Breast epithelium (tissue), 4 donors: ENCODE data around the gene ADAM12. TPM values are rescaled to one million over a fixed set of nuclear protein-coding genes. Genes with fewer than 3 reads are reported as not detected.

Experiments
- DNase-seq, 2 donors: peaks; one replicate each; pipeline ENCODE4 v3.0.0-alpha.2; 2019; ENCODE audit warnings: low spot score in 2 of 2
- H3K27ac ChIP-seq, 2 donors: fragments of 200-600 bp; sonication (generic) in 1 of 2; one replicate each; pipeline ENCODE4 v1.5.1; 2016 to 2019; ENCODE audit warnings: mild to moderate bottlenecking in 1 of 2
- H3K27me3 ChIP-seq, 2 donors: fragments of 200-600 bp; sonication (generic) in 1 of 2; one replicate each; pipeline versions ENCODE4 v1.5.1 to v1.6.0; 2017 to 2019; ENCODE audit warnings: control low read depth in 1 of 2, mild to moderate bottlenecking in 1 of 2
- H3K36me3 ChIP-seq: fragments of 200-600 bp; one replicate; pipeline ENCODE4 v1.5.1; 2019
- H3K4me1 ChIP-seq, 2 donors: fragments of 200-600 bp; sonication (generic); one replicate each; pipeline ENCODE4 v1.5.1; 2016 to 2019; ENCODE audit warnings: control low read depth in 1 of 2
- H3K4me3 ChIP-seq, 3 donors: fragments of 200-600 bp; sonication (generic); 1 replicate in 2 of 3; 2 replicates in 1 of 3; pipeline ENCODE4 v1.5.1; 2016 to 2019; ENCODE audit warnings: mild to moderate bottlenecking in 3 of 3, moderate library complexity in 2 of 3
- H3K9me3 ChIP-seq, 2 donors: fragments of 200-600 bp; sonication (generic) in 1 of 2; one replicate each; pipeline ENCODE4 v1.5.1; 2016 to 2019; ENCODE audit warnings: control low read depth in 1 of 2
- POLR2A ChIP-seq: fragments of 450-650 bp; IDR thresholded peaks from one replicate; pipeline ENCODE4 v1.6.1; 2016; ENCODE audit warnings: antibody characterized with exemption, mild to moderate bottlenecking, moderate library complexity
- POLR2AphosphoS5 ChIP-seq, 3 donors: sonication (generic); formaldehyde crosslinking; IDR thresholded peaks; one replicate each; pipeline ENCODE4 v1.6.1; 2017; ENCODE audit warnings: antibody characterized with exemption in 3 of 3
- intact Hi-C: fragments of 100-400 bp; cut with DNase I; formaldehyde crosslinking; loops from one replicate; pipeline ENCODE4 v1.15.1; 2023; ENCODE audit warnings: low total_unique reads
- total RNA-seq, 3 donors: library from RNA; depleted of rRNA; stranded (reverse); fragments of >200 nt; gene quantifications; one replicate each; pipeline ENCODE4 v1.1.0, GENCODE V29; 2016
- TF ChIP-seq, protein P1 (sequence below), 3 donors: fragments of 450-650 bp; IDR thresholded peaks; one replicate each; pipeline ENCODE4 v1.5.1; 2016 to 2017; ENCODE audit warnings: antibody characterized with exemption in 3 of 3, mild to moderate bottlenecking in 3 of 3, moderate library complexity in 3 of 3

The ADAM12 gene
- total RNA-seq, 3 donors from 2014 or later = 8.6 to 16.4 (median 13.9) TPM

DNA sequence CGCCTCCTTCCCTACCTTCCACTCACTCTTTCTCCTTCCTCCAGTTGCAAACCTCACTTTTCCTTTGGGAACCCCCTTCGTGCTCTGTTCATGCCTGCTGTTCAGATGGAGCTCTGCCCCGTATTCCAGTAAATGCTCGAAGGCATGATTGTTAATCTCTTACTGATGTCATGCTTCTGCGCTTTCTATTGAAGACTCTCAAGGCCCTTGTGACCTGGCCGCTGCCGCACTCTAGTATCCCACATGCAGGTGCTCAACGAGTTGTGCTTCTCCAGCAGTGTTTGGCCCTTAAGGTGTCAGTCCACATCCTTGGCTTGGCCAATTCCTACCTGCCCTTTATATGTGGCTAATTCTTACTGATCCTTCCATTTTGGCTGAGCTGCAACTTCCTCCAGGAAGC, 158.6 kb downstream of the ADAM12 start:
- H3K27me3 ChIP-seq = no peaks in the 10 kb centered on the region
- no peak for DNase-seq
- no peak overlapping the region for H3K4me3 ChIP-seq
- TF ChIP-seq, protein P1, sequence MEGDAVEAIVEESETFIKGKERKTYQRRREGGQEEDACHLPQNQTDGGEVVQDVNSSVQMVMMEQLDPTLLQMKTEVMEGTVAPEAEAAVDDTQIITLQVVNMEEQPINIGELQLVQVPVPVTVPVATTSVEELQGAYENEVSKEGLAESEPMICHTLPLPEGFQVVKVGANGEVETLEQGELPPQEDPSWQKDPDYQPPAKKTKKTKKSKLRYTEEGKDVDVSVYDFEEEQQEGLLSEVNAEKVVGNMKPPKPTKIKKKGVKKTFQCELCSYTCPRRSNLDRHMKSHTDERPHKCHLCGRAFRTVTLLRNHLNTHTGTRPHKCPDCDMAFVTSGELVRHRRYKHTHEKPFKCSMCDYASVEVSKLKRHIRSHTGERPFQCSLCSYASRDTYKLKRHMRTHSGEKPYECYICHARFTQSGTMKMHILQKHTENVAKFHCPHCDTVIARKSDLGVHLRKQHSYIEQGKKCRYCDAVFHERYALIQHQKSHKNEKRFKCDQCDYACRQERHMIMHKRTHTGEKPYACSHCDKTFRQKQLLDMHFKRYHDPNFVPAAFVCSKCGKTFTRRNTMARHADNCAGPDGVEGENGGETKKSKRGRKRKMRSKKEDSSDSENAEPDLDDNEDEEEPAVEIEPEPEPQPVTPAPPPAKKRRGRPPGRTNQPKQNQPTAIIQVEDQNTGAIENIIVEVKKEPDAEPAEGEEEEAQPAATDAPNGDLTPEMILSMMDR (IDR thresholded peaks at IDR 0.05) = no peak
- TF ChIP-seq POLR2A = no peak
- no peak for TF ChIP-seq POLR2AphosphoS5 (IDR thresholded peaks at IDR 0.05)
- peak overlapping the region; percentile 19 to 35 for H3K27ac ChIP-seq
- no peaks in the 10 kb centered on the region for H3K36me3 ChIP-seq
- no peaks in the 10 kb centered on the region for H3K9me3 ChIP-seq
- H3K4me1 ChIP-seq = no peaks in the 10 kb centered on the region
- intact Hi-C loops = no loop called here

DNA sequence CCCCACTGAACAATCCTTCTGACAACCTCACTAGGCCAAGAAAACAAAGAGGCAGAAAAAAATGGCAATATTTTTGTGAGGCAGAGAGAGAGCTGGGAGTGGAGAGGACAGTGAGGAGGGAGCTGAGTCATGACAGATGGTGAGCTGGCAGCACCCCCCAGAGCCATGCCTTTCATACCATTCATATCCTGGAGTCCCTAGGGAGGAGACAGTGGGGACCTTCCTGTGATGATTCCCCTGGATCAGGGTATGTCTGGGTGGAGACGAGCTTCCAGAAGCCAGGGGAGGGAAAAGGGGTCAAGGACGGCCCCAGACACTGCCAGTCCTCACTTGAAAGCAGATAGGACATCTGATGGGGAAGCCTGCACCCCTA, 160.5 kb downstream of the ADAM12 start:
- TF ChIP-seq POLR2AphosphoS5 (IDR thresholded peaks at IDR 0.05) (no peak), POLR2A (no peak)
- TF ChIP-seq, protein P1 (IDR thresholded peaks at IDR 0.05) = no peak
- Histone ChIP-seq H3K27me3 (no peaks in the 10 kb centered on the region), H3K4me3 (no peak overlapping the region), H3K27ac (peak overlapping the region in 1 of 2 donors; percentile 20), H3K36me3 (no peaks in the 10 kb centered on the region), H3K4me1 (no peaks in the 10 kb centered on the region), H3K9me3 (no peaks in the 10 kb centered on the region)
- intact Hi-C loops = no loop called here
- no peak for DNase-seq

DNA sequence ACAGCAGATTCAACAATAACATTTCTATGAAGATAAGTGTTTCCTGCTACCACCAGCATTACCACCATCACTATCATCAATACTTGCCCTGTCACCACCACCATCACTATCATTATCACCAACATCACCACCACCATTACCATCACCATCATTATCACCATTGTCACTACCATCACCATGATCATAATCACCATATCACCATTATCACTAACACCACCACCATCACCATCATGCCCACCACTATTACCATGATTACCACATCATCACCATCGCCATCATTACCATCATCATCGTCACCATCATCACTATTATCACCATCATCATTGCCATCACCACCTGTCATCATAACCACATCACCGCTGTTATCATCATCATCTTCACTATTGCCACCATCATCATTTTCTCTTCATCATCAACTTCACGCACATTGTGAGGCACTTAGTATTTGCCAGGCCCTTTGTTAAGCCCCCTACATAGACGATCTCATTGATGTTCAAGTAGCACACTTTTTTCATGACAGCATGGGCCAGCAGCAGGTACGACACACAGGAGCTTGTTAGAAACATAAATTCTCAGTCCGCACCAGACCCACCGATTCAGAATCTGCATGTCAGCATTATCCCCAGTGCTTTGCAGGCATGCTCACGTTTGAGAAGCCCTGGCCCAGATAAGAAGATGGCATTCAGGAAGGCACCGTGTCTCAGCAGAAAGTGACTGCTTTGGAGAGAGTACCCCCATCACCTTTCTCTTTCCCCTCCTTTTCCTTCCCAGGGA, 161.1 kb downstream of the ADAM12 start:
- no peak for DNase-seq
- H3K4me3 ChIP-seq = no peak overlapping the region
- intact Hi-C loops = no loop called here
- peak overlapping the region in 1 of 2 donors; percentile 85 for H3K27ac ChIP-seq
- H3K9me3 ChIP-seq = no peaks in the 10 kb centered on the region
- TF ChIP-seq POLR2AphosphoS5 (IDR thresholded peaks at IDR 0.05) = no peak
- no peak for TF ChIP-seq POLR2A
- TF ChIP-seq, protein P1 (IDR thresholded peaks at IDR 0.05) = no peak
- no peaks in the 10 kb centered on the region for H3K27me3 ChIP-seq
- no peaks in the 10 kb centered on the region for H3K36me3 ChIP-seq
- peaks cover 0 to 3% of the 10 kb centered on the region in 2 donors for H3K4me1 ChIP-seq

DNA sequence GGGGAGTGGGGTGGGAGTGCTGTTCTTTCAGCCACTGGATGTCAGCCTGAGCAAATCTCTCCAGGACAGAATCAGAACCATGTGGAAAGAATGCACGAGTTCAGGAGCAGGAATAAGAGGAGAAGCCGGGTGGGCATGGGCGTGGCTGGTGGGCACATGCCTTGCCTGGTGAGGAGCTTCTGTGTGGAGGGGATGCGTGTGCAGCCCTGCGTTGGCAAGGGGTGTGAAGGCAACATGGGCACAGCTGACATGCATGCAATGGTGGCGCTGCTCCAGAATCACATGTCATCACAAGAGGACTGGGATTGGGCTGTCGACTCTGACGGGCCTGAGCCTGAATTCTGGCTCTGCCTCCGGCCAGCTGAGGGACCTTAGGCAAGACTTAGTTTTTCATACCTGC, 162.1 kb downstream of the ADAM12 start:
- intact Hi-C loops = no loop called here
- no peak overlapping the region for H3K4me3 ChIP-seq
- H3K36me3 ChIP-seq = no peaks in the 10 kb centered on the region
- no peak for TF ChIP-seq POLR2A
- TF ChIP-seq, protein P1 (IDR thresholded peaks at IDR 0.05) = no peak
- TF ChIP-seq POLR2AphosphoS5 (IDR thresholded peaks at IDR 0.05) = no peak
- H3K27me3 ChIP-seq = no peaks in the 10 kb centered on the region
- DNase-seq = no peak
- peaks cover 0 to 6% of the 10 kb centered on the region in 2 donors for H3K4me1 ChIP-seq
- peak overlapping the region; percentile 18 to 85 for H3K27ac ChIP-seq
- H3K9me3 ChIP-seq = no peaks in the 10 kb centered on the region

DNA sequence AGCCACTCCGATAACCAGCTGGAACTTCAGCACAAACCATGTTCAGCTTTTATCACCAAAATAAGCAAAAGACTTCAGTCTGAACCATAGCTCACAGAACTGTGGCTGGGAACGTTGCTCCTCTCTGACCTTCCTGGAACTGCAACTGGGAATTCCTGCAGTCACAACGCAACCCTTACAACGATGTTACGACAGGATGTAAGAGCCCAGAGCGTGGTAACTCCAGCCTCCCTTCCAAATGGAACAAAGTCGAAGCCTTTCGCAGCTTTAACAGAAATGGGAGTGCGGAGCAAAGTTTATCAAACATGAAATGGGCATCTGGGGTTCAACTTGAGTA, 162.6 kb downstream of the ADAM12 start:
- TF ChIP-seq, protein P1 (IDR thresholded peaks at IDR 0.05) = no peak
- TF ChIP-seq POLR2A (no peak), POLR2AphosphoS5 (IDR thresholded peaks at IDR 0.05) (no peak)
- no peak for DNase-seq
- intact Hi-C loops = no loop called here
- Histone ChIP-seq H3K9me3 (no peaks in the 10 kb centered on the region), H3K27me3 (no peaks in the 10 kb centered on the region), H3K4me1 (peaks cover 0 to 6% of the 10 kb centered on the region in 2 donors), H3K4me3 (no peak overlapping the region), H3K36me3 (no peaks in the 10 kb centered on the region), H3K27ac (peak overlapping the region; percentile 55 to 85)
